Dedifferentiated amniotic fluid mesenchymal stem cell (primary cell): ENCODE data around the gene SYNE1.

Experiments used
- DNase-seq: peaks from one replicate; pipeline ENCODE4 v3.0.0-alpha.2; 2016; ENCODE audit errors: extremely low spot score

The SYNE1 gene

DNA sequence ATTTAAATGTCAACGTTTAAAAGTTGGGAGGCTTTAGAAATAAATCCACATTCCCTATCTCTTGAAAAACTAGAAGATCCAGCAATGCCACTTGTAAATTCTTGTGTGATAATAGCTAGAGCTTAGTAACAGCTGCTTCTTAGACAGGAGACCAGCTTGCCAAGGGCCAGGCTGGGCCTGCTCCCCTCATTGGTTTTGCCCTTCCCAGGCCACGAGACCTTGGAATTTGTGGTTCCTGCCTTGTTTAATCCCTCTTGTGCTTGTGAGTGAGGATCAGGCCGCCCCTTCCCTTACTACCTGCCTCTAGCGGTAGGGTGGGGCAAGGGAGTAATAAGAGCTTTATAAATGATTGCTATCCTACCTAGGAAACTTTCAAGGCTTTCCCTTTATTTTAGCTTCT is 363.5 kb downstream of the SYNE1 start:
- DNase-seq = no peak

DNA sequence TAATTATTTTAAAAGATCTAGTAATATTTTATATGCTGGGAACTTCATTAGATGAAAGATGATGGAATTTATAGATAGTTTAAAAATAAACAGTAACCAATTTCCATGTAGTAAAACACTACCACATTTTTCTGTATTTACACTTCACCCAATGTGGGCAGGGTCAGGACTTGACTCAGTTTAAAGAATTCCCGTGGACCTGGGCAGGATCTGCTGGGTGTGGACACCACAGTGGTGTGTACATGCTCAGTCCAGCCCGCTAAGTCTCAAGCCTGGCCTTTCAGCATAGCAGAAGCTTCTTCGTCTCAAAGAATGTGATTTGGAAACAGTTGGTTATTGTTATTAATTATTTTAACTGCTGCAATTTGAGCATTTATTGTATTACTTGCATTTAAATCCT is 364.2 kb downstream of the SYNE1 start:
- DNase-seq = no peak

GRCh38 chr6:152272486-152272885 is 364.7 kb downstream of the SYNE1 start:
- DNase-seq = no peak

DNA sequence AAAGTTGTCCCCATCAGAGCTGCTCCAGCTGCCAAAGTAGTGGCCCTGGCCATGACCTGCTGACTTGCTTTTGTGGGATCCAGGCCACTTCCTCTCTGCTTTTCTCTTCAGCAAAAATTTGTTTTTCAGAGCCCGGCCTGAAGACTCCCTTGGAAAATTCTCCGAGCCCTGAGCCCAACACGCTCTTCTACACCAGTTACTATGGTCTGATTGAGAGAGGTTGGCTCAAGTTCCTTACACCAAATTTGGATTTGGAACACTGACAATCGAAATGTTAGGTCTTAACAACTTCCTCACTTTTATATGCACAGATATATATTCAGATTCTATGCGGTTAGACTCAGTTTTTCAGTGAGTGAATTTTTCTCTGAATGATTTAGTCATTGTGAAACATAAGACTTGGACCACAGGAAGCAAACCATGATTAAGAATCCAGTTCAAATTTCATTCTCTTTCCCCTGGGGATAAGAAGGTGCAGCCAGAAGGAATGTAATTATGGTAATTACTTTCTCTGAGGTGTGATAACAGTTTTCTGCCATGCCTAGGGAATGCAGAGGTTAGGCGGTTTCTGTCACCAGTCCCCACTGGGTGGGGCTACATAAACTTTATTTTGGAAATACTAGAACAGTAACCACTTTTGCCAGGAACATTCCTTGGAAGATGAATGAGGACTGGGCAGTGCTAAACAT is 365.2 kb downstream of the SYNE1 start:
- peak; percentile 62 for DNase-seq

GRCh38 chr6:152270301-152270925 is 366.7 kb downstream of the SYNE1 start:
- no peak for DNase-seq

- no peak for DNase-seq
These were observed 368.2 kb downstream of the SYNE1 start for GRCh38 chr6:152268846-152269442.

- DNase-seq = no peak
These were observed 369.0 kb downstream of the SYNE1 start for GRCh38 chr6:152267967-152268845.

GRCh38 chr6:152265651-152266050 is 371.5 kb downstream of the SYNE1 start:
- no peak for DNase-seq

DNA sequence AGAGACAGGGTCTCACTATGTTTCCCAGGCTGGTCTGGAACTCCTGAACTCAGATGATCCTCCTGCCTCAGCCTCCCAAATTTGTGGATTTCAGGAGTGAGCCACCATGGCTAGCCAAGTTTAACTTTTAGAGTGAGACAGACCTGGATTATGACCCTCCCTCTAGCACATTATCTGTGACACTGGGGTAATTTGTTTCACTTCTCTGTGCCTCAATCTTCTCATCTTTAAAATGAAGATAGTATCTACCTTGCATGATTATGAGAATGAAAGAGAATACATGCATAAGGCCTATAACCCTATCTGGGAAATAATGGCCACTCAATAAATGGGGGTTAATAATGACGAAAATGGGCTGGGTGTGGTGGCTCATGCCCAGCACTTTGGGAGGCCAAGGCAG is 373.6 kb downstream of the SYNE1 start:
- no peak for DNase-seq

- DNase-seq = no peak
These were observed 376.0 kb downstream of the SYNE1 start for GRCh38 chr6:152261179-152261578.

GRCh38 chr6:152259234-152259633 is 377.9 kb downstream of the SYNE1 start:
- no peak for DNase-seq

GRCh38 chr6:152257581-152257980 is 379.6 kb downstream of the SYNE1 start:
- DNase-seq = no peak

GRCh38 chr6:152250127-152250526 is 387.0 kb downstream of the SYNE1 start:
- no peak for DNase-seq

DNA sequence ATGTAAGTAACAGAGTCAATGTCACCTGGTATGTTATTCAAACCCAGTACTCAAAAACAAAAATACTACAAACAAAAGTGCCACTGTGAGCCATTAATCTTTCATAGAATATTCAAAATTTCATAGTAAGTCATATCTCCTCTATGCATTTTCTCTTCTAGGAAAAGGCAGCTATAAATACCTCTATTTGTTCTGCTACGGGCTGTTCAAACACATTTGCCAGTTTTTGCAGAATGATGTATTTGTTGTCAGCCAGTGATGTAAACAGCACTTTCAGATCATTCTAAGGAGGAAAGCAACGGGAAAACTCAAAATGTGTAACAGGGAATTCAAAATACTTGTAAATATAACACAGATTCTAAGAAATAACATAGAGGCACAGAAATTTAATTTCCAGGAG is 388.2 kb downstream of the SYNE1 start:
- DNase-seq = no peak

- peak; percentile 24 for DNase-seq
These were observed 390.4 kb downstream of the SYNE1 start for GRCh38 chr6:152246554-152247337.

GRCh38 chr6:152244998-152245630 is 392.0 kb downstream of the SYNE1 start:
- no peak for DNase-seq

DNA sequence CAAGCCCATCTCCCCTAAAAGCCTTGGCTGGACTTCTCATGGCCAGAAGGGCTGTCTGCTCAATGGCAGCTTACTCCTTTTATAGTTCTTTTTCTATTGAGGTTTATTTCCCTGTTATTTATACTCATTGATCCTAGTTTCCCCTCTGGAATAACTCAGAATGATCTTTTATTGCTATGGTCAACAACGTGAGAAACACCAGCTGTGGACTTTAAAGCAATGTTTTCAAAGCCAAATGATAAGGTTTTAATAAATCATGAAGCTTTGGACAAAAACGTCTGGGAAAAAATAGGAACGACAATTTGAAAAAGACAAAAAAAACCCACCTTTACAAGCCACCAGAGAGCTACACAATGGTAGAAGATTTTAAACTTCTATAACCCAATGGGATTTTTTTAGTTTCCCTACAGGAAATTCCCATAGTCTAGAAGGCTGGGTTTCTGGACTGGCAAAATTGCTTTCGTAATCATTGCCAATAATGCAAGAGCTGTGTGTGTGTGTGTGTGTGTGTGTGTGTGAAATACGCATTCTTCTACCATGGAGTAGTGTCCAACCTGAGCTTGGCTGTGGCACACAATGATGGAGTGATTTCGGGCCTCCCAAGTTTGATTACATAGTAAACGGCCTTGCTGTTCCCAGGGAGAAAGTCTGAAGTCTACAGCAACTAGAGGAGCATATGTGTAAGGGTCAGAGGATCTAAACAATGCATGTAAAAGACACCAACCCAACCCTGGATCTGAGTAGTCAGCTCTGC is 396.0 kb downstream of the SYNE1 start:
- no peak for DNase-seq

DNA sequence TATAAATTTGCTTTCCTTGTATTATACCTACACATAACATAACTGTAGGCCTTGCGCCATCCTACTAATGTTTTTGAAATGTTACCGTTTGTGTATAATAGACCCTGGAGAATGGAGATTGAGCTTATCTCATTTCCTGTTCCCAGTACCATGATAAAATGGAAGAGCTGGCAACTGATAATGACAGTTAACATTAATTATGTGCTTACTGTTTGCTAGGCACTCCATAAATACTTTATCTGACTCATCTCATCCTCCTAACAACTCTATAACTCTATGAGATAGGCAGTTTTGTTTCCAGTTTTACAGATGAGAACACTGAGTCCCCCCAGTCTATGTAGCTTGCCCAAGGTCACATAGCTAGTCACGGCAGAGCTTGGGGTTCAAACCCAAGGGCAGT is 396.7 kb downstream of the SYNE1 start:
- no peak for DNase-seq

GRCh38 chr6:152236370-152237097 is 400.6 kb downstream of the SYNE1 start:
- no peak for DNase-seq
